ENCODE data around the gene SPTB.

SPTB gene

DNA sequence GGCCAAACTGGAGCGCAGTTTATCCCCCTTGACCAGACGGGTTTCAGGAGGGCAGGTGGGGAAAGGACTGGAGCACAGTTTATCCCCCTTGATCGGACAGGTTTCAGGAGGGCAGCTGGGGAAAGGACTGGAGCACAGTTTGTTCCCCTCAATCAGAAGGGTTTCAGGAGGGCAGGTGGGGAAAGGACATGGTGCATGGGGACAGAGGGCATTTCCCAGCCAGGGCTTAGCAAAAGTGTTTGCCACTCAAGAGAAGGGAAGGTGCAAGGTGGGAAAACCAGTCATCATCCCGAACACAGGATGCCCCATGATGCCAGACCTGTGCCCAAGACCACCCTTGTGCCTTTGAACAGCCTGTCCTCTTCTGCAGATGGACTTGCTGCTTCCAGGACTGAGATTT, 54.7 kb downstream of the SPTB start:
- TF ChIP-seq, protein P1, sequence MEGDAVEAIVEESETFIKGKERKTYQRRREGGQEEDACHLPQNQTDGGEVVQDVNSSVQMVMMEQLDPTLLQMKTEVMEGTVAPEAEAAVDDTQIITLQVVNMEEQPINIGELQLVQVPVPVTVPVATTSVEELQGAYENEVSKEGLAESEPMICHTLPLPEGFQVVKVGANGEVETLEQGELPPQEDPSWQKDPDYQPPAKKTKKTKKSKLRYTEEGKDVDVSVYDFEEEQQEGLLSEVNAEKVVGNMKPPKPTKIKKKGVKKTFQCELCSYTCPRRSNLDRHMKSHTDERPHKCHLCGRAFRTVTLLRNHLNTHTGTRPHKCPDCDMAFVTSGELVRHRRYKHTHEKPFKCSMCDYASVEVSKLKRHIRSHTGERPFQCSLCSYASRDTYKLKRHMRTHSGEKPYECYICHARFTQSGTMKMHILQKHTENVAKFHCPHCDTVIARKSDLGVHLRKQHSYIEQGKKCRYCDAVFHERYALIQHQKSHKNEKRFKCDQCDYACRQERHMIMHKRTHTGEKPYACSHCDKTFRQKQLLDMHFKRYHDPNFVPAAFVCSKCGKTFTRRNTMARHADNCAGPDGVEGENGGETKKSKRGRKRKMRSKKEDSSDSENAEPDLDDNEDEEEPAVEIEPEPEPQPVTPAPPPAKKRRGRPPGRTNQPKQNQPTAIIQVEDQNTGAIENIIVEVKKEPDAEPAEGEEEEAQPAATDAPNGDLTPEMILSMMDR (IDR thresholded peaks at IDR 0.05; ENCODE audit: unreplicated experiment in 3 of 3), result no peak
- H3K4me1 Mint-ChIP-seq, result peaks cover 74% of the 10 kb centered on the region
- no peak overlapping the region for H3K4me3 Mint-ChIP-seq
- H3K9me3 Mint-ChIP-seq, result no peaks in the 10 kb centered on the region
- H3K27me3 Mint-ChIP-seq (ENCODE audit: low read depth), result peaks cover 4% of the 10 kb centered on the region
- H3K36me3 Mint-ChIP-seq (ENCODE audit: low read depth), result no peaks in the 10 kb centered on the region
- peak overlapping the region in 1 of 3 experiments; percentile 58 for H3K27ac Mint-ChIP-seq

DNA sequence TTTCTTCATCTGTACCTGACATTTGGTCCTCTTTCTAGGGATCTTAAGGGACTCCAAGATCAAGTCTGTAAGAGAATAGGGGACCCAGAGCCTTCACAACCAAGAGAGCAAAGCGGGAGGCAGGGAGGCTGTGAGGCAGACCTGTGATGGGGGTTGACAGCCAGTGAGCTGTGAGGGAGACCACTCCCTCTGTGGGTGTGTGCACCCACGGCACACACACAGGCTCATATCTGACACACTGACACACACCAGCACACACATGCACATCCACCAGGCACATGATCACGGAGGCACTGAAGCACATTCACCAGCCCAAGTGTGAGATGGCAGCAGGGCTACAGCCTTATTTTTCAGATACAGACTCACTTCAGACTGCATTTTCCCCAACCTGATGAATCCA, 55.2 kb downstream of the SPTB start:
- H3K27me3 Mint-ChIP-seq (ENCODE audit: low read depth), result peaks cover 4% of the 10 kb centered on the region
- peak overlapping the region in 1 of 3 experiments; percentile 37 for H3K4me3 Mint-ChIP-seq
- peaks cover 74% of the 10 kb centered on the region for H3K4me1 Mint-ChIP-seq
- peak overlapping the region in 1 of 3 experiments; percentile 58 for H3K27ac Mint-ChIP-seq
- TF ChIP-seq, protein P1 (IDR thresholded peaks at IDR 0.05; ENCODE audit: unreplicated experiment in 3 of 3), result no peak
- H3K36me3 Mint-ChIP-seq (ENCODE audit: low read depth), result no peaks in the 10 kb centered on the region
- H3K9me3 Mint-ChIP-seq, result no peaks in the 10 kb centered on the region

DNA sequence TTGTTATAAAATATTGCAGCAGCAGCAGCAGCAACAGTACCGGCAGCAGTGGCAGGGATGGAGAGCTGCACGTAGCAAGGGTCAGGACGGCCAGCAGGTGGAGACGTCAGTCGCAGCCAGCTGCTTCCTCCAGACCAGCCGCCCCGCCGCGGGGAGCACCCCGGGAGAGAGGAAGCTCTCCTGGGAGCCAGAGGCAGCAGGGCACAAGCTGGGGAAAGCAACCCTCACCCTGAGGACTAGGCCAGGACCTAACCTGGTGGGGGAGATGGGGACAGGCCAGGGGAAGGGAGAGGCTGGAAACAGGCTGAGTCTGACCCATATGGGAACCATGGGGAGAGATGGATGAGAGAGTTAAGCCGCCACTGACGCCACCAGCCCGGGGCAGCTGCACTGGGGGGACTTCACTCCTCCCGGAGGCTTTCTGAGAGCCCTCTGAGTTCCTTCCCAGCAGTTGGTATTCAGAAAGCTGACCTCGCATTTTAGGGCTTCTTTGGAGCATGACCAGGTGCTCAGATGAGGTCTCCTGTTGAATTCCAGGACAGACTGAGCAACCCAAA, 56.3 kb downstream of the SPTB start:
- Mint-ChIP-seq H3K9me3 (no peaks in the 10 kb centered on the region), H3K27me3 (ENCODE audit: low read depth) (peaks cover 4% of the 10 kb centered on the region), H3K27ac (peak overlapping the region; percentile 39 to 58 (median 52)), H3K4me1 (peaks cover 76% of the 10 kb centered on the region), H3K36me3 (ENCODE audit: low read depth) (no peaks in the 10 kb centered on the region), H3K4me3 (peak overlapping the region; percentile 29 to 59 (median 38))
- TF ChIP-seq, protein P1 (IDR thresholded peaks at IDR 0.05; ENCODE audit: unreplicated experiment in 3 of 3), result peak; percentile 72 to 78 (median 74)

DNA sequence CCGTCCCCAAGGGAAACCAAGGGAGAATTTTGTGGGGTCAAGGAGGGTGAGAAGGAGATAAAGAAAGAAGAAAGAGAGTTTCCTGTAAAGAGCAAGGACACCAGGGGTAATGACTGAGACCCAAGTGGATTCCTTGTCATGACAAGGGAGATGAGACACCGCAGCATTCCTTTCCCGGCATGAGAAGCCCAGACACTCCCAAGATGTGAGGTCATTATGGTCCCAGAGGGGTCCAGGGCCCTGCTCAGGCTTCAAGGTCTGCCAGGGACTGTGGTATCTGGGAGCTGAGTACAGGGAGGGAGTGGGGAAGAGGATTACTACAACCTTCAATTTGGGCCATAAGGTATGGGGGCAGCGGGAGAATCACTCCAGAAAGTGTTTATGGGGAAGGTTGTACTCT, 58.1 kb downstream of the SPTB start:
- Mint-ChIP-seq H3K27ac (no peak overlapping the region), H3K4me1 (peaks cover 58% of the 10 kb centered on the region), H3K4me3 (peak overlapping the region in 2 of 3 experiments; percentile 14 to 59), H3K27me3 (ENCODE audit: low read depth) (peaks cover 4% of the 10 kb centered on the region), H3K9me3 (no peaks in the 10 kb centered on the region), H3K36me3 (ENCODE audit: low read depth) (no peaks in the 10 kb centered on the region)
- TF ChIP-seq, protein P1 (IDR thresholded peaks at IDR 0.05; ENCODE audit: unreplicated experiment in 3 of 3), result no peak

DNA sequence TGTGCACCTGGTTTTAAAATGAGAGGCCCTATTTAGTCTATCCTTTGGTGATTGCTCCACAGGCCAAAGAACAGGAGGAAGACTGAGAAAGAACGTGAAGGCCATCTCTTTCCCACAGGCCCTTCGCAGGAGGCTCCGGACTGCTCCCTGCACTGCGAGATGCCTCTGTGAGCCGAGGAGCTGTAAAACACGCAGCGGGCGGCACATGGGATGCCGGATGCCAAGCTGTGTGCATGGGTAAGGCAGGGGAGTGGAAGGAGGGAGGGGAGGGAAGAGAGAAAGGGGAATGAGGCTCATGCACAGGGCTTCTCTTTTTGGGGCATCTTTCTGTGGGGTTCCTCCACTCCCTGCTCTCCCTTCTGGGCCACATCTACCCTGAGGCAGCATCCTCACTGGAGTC, 61.6 kb downstream of the SPTB start:
- Mint-ChIP-seq H3K36me3 (ENCODE audit: low read depth) (no peaks in the 10 kb centered on the region), H3K4me1 (peaks cover 26% of the 10 kb centered on the region)

More for the DNA sequence above, 61.6 kb downstream of the SPTB start:
- Mint-ChIP-seq H3K4me3 (no peak overlapping the region), H3K27me3 (ENCODE audit: low read depth) (peaks cover 5% of the 10 kb centered on the region), H3K27ac (no peak overlapping the region), H3K9me3 (no peaks in the 10 kb centered on the region)
- TF ChIP-seq, protein P1 (IDR thresholded peaks at IDR 0.05; ENCODE audit: unreplicated experiment in 3 of 3), result no peak
